ENCODE measurements around the gene NIPAL3.

Gene NIPAL3

GRCh38 chr1:24417681-24418080 lies 2.1 kb downstream of the NIPAL3 start:
- TF ChIP-seq ZNF8 (CRISPR knock-in tag; IDR thresholded peaks at IDR 0.05) = no peak
- no peak for TF ChIP-seq BACH2 (CRISPR knock-in tag; IDR thresholded peaks at IDR 0.05; ENCODE audit: borderline replicate concordance)
- TF ChIP-seq ZFP30 (CRISPR knock-in tag; IDR thresholded peaks at IDR 0.05) = no peak
- no peak for TF ChIP-seq POU6F1 (CRISPR knock-in tag; IDR thresholded peaks at IDR 0.05; ENCODE audit: borderline replicate concordance, low read depth)
- no peak for TF ChIP-seq TCF4 (CRISPR knock-in tag; IDR thresholded peaks at IDR 0.05; ENCODE audit: borderline replicate concordance)
- TF ChIP-seq PATZ1 (CRISPR knock-in tag; IDR thresholded peaks at IDR 0.05; ENCODE audit: borderline replicate concordance) = no peak
- TF ChIP-seq TSHZ2 (CRISPR knock-in tag; IDR thresholded peaks at IDR 0.05) = no peak
- TF ChIP-seq CSDC2 (CRISPR knock-in tag; IDR thresholded peaks at IDR 0.05) = no peak
- no peak for TF ChIP-seq CSRNP3 (CRISPR knock-in tag; IDR thresholded peaks at IDR 0.05)
- no peak for TF ChIP-seq GLIS3 (CRISPR knock-in tag; IDR thresholded peaks at IDR 0.05)
- no peak for TF ChIP-seq ZNF565 (CRISPR knock-in tag; conservative IDR thresholded peaks at IDR 0.05; ENCODE audit: low read depth)
- no peak for TF ChIP-seq ZFP3 (CRISPR knock-in tag; IDR thresholded peaks at IDR 0.05)
- no peak for TF ChIP-seq ESRRG (CRISPR knock-in tag; IDR thresholded peaks at IDR 0.05)
- no peak for TF ChIP-seq PPARA (CRISPR knock-in tag; IDR thresholded peaks at IDR 0.05; ENCODE audit: borderline replicate concordance)
- TF ChIP-seq ZC3H10 (CRISPR knock-in tag; IDR thresholded peaks at IDR 0.05) = no peak
- TF ChIP-seq ARNTL (CRISPR knock-in tag; IDR thresholded peaks at IDR 0.05; ENCODE audit: borderline replicate concordance, low read depth) = no peak
- no peak for TF ChIP-seq CREB5 (CRISPR knock-in tag; IDR thresholded peaks at IDR 0.05; ENCODE audit: low read depth)
- TF ChIP-seq ISL1 (CRISPR knock-in tag; IDR thresholded peaks at IDR 0.05) = no peak
- ATAC-seq = no peak

GRCh38 chr1:24418898-24419628 lies 3.5 kb downstream of the NIPAL3 start:
- no peak for ATAC-seq
- no peak for TF ChIP-seq ZFP3 (CRISPR knock-in tag; IDR thresholded peaks at IDR 0.05)
- TF ChIP-seq ISL1 (CRISPR knock-in tag; IDR thresholded peaks at IDR 0.05) = no peak
- TF ChIP-seq ZNF565 (CRISPR knock-in tag; conservative IDR thresholded peaks at IDR 0.05; ENCODE audit: low read depth) = no peak
- TF ChIP-seq ZNF70 (CRISPR knock-in tag; IDR thresholded peaks at IDR 0.05) = no peak

GRCh38 chr1:24420547-24420946 lies 4.9 kb downstream of the NIPAL3 start:
- ATAC-seq = no peak
- no peak for TF ChIP-seq SNAI2 (CRISPR knock-in tag; IDR thresholded peaks at IDR 0.05)
- TF ChIP-seq PPARA (CRISPR knock-in tag; IDR thresholded peaks at IDR 0.05; ENCODE audit: borderline replicate concordance) = no peak
- TF ChIP-seq ESRRG (CRISPR knock-in tag; IDR thresholded peaks at IDR 0.05) = no peak
- no peak for TF ChIP-seq PATZ1 (CRISPR knock-in tag; IDR thresholded peaks at IDR 0.05; ENCODE audit: borderline replicate concordance)
- TF ChIP-seq POU6F1 (CRISPR knock-in tag; IDR thresholded peaks at IDR 0.05; ENCODE audit: borderline replicate concordance, low read depth) = no peak
- no peak for TF ChIP-seq TCF4 (CRISPR knock-in tag; IDR thresholded peaks at IDR 0.05; ENCODE audit: borderline replicate concordance)
- TF ChIP-seq TSHZ2 (CRISPR knock-in tag; IDR thresholded peaks at IDR 0.05) = no peak
